Suprapubic skin (tissue), 4 donors: ENCODE measurements around the gene FRMD4B.
"Not testable (repeated sequence)": the region's sequence is repeated elsewhere in the genome, so short reads cannot be mapped to it uniquely, and the experiment has no call there.

Experiments
- CTCF ChIP-seq, 2 donors: fragments of 200-600 bp in 1 of 2; fragments of 450-650 bp in 1 of 2; sonication (generic) in 1 of 2; IDR thresholded peaks; one replicate each; pipeline ENCODE4 v1.5.1; 2016 to 2019; ENCODE audit warnings: antibody characterized with exemption in 2 of 2, mild to moderate bottlenecking in 1 of 2, moderate library complexity in 1 of 2
- EP300 ChIP-seq: sonication (generic); formaldehyde crosslinking; IDR thresholded peaks from one replicate; pipeline ENCODE4 v1.6.1; 2017; ENCODE audit warnings: antibody characterized with exemption
- POLR2A ChIP-seq, 2 donors: fragments of 450-650 bp; IDR thresholded peaks; one replicate each; pipeline ENCODE4 v1.6.1; 2017; ENCODE audit warnings: antibody characterized with exemption in 2 of 2, mild to moderate bottlenecking in 2 of 2, moderate library complexity in 2 of 2
- POLR2AphosphoS5 ChIP-seq, 3 donors: sonication (generic); formaldehyde crosslinking; IDR thresholded peaks; one replicate each; pipeline ENCODE4 v1.6.1; 2017; ENCODE audit warnings: antibody characterized with exemption in 3 of 3

GRCh38 chr3:69235227-69235626 is 150.7 kb downstream of the FRMD4B start:
- not testable (repeated sequence) for TF ChIP-seq POLR2AphosphoS5 (IDR thresholded peaks at IDR 0.05); CTCF (IDR thresholded peaks at IDR 0.05); POLR2A (IDR thresholded peaks at IDR 0.05); EP300
